ENCODE measurements around the gene CDH9. TPM values are rescaled to one million over a fixed set of nuclear protein-coding genes. Genes with fewer than 3 reads are reported as not detected.

CDH9 gene
- total and polyA plus RNA-seq, 2 experiments from 2014 or later = 0.53 to 2.4 TPM

- Histone ChIP-seq H3K9me2 (replicated peaks; ENCODE audit: insufficient read depth) (no peaks in the 10 kb centered on the region), H4K20me1 (ENCODE audit: insufficient read depth, poor library complexity, severe bottlenecking) (no peaks in the 10 kb centered on the region), H3K9me3 (ENCODE audit: low read depth) (no peaks in the 10 kb centered on the region), H3K27ac (no peak overlapping the region), H2AFZ (no peak overlapping the region), H3K4me2 (no peak overlapping the region), H3K27me3 (no peaks in the 10 kb centered on the region), H3K79me2 (no peaks in the 10 kb centered on the region), H3K4me1 (ENCODE audit: insufficient read depth) (no peaks in the 10 kb centered on the region), H3K4me3 (no peak overlapping the region), H3K36me3 (replicated peaks; ENCODE audit: insufficient read depth, low read depth) (no peaks in the 10 kb centered on the region)
- 87% methylated on average over 14 of the region's 14 CpGs for WGBS (ENCODE audit: low lambda C conversion rate, missing lambda C conversion rate)
- TF ChIP-seq CTCF (IDR thresholded peaks at IDR 0.05; ENCODE audit: poor library complexity) = no peak
- TF ChIP-seq EZH2 (IDR thresholded peaks at IDR 0.05; ENCODE audit: borderline replicate concordance) = no peak
- no peak for TF ChIP-seq EZH2phosphoT487 (IDR thresholded peaks at IDR 0.05; ENCODE audit: low read depth, severe bottlenecking, unreplicated experiment)
- DNase-seq (ENCODE audit: low spot score) = peak; percentile 8
These were observed 191.2 kb downstream of the CDH9 start for GRCh38 chr5:26847041-26847736.

- Histone ChIP-seq H3K4me1 (ENCODE audit: insufficient read depth) (no peaks in the 10 kb centered on the region), H4K20me1 (ENCODE audit: insufficient read depth, poor library complexity, severe bottlenecking) (no peaks in the 10 kb centered on the region), H3K9me2 (replicated peaks; ENCODE audit: insufficient read depth) (no peaks in the 10 kb centered on the region), H2AFZ (no peak overlapping the region), H3K9me3 (ENCODE audit: low read depth) (no peaks in the 10 kb centered on the region), H3K27me3 (no peaks in the 10 kb centered on the region), H3K79me2 (no peaks in the 10 kb centered on the region), H3K27ac (no peak overlapping the region), H3K36me3 (replicated peaks; ENCODE audit: insufficient read depth, low read depth) (no peaks in the 10 kb centered on the region), H3K4me2 (no peak overlapping the region), H3K4me3 (no peak overlapping the region)
- DNase-seq (ENCODE audit: low spot score) = no peak
- WGBS (ENCODE audit: low lambda C conversion rate, missing lambda C conversion rate) = 73% methylated on average over 2 of the region's 2 CpGs
- TF ChIP-seq EZH2 (IDR thresholded peaks at IDR 0.05; ENCODE audit: borderline replicate concordance) (no peak), EZH2phosphoT487 (IDR thresholded peaks at IDR 0.05; ENCODE audit: low read depth, severe bottlenecking, unreplicated experiment) (no peak), CTCF (IDR thresholded peaks at IDR 0.05; ENCODE audit: poor library complexity) (no peak)
These were observed 194.7 kb downstream of the CDH9 start for GRCh38 chr5:26843677-26844076.

- Histone ChIP-seq H3K27ac (no peak overlapping the region), H3K4me1 (ENCODE audit: insufficient read depth) (no peaks in the 10 kb centered on the region), H3K9me2 (replicated peaks; ENCODE audit: insufficient read depth) (no peaks in the 10 kb centered on the region), H3K27me3 (no peaks in the 10 kb centered on the region), H3K4me2 (no peak overlapping the region), H3K4me3 (no peak overlapping the region), H4K20me1 (ENCODE audit: insufficient read depth, poor library complexity, severe bottlenecking) (no peaks in the 10 kb centered on the region), H3K79me2 (no peaks in the 10 kb centered on the region), H2AFZ (no peak overlapping the region), H3K9me3 (ENCODE audit: low read depth) (no peaks in the 10 kb centered on the region), H3K36me3 (replicated peaks; ENCODE audit: insufficient read depth, low read depth) (no peaks in the 10 kb centered on the region)
- TF ChIP-seq EZH2phosphoT487 (IDR thresholded peaks at IDR 0.05; ENCODE audit: low read depth, severe bottlenecking, unreplicated experiment) (no peak), EZH2 (IDR thresholded peaks at IDR 0.05; ENCODE audit: borderline replicate concordance) (no peak), CTCF (IDR thresholded peaks at IDR 0.05; ENCODE audit: poor library complexity) (no peak)
- no peak for DNase-seq (ENCODE audit: low spot score)
- WGBS (ENCODE audit: low lambda C conversion rate, missing lambda C conversion rate) = 74% methylated on average over 3 of the region's 3 CpGs
These were observed 204.8 kb downstream of the CDH9 start for GRCh38 chr5:26833596-26833995.
